ENCODE measurements around the gene APLN.

Gene APLN

GRCh38 chrX:129661369-129661768, 6.6 kb upstream of the APLN start:
- no peak for DNase-seq (ENCODE audit: low spot score)

- no peak for DNase-seq (ENCODE audit: low spot score)
Observed at GRCh38 chrX:129659861-129660260, 5.1 kb upstream of the APLN start.

- DNase-seq (ENCODE audit: low spot score): no peak
Observed at GRCh38 chrX:129659141-129659540, 4.4 kb upstream of the APLN start.

- DNase-seq (ENCODE audit: low spot score): no peak
Observed at GRCh38 chrX:129658429-129658828, 3.7 kb upstream of the APLN start.

- DNase-seq (ENCODE audit: low spot score): no peak
Observed at GRCh38 chrX:129655547-129656249, 942 bp upstream of the APLN start.

- DNase-seq (ENCODE audit: low spot score): peak; percentile 51
Observed at GRCh38 chrX:129653971-129654651, 645 bp downstream of the APLN start.

GRCh38 chrX:129653181-129653970, 1.4 kb downstream of the APLN start:
- no peak for DNase-seq (ENCODE audit: low spot score)

DNA sequence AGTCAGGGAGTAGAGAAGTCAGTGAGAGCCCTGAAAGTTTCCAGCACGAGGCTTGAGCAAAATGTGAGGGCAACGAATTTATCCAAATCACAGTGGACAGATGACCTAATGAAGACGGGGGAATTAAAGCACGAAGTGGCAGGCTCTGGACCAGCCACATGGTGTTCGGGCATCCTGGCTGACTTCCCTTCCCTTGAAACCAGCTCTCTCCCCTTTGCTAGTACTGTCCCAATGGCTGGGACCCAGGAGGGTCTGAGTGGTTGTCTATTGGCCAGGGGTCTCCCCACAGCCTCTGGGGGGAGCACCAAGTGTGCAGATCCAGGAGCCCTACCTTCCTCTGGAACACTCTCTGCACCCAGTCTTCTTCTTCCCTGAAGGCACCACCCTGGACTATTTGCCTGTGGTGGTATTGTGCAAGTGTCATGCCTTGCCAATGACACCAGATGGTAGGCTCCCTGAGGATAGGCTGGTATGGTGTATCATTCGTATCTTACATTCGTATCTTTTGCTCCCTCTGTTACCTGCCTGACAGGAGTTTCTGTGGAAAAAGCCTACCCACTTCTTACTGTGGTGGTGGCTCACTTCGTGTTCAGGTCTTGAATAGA, 2.1 kb downstream of the APLN start:
- DNase-seq (ENCODE audit: low spot score): no peak

DNA sequence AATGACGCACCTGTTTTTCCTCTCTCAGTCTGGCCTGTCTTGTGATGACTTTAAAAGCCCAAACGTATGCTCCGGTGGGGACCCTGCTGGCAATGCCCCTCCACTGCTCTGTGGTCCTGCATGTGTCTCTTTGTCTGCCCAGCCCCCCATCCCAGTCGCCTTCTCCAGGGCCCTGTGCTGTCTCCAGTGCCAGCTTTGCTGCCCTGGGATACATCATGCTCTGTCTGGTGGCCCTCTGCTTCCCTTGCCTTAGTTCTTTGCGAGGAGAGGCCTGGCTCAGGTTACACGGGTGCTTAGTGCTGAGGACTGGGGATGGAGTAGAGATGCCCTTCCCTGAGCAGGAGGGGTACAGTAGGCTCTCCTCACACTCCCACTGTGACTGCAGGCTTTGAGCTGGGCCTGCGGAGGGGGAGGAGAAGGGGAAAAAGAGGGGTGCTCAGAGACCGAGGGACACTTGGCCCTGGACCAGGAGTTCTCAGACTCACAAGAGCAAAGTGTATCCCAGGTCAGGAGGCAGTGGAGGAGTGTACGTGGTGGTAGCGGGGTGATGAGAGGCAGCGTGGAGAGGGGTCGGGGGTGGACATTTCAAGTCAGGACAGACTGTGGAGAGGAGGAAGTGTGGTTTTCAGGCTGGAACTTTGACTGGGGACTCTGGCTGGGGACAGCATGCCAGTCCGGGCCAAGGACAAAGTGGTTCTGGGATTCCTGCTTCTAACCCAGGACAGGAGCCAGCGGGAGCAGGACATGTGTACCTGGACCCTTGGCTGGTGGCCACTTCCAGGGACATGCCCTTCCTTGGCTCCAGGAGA, 2.8 kb downstream of the APLN start:
- no peak for DNase-seq (ENCODE audit: low spot score)

- DNase-seq (ENCODE audit: low spot score): no peak
Observed at GRCh38 chrX:129650821-129651510, 3.8 kb downstream of the APLN start.

GRCh38 chrX:129650183-129650689, 4.5 kb downstream of the APLN start:
- no peak for DNase-seq (ENCODE audit: low spot score)

DNA sequence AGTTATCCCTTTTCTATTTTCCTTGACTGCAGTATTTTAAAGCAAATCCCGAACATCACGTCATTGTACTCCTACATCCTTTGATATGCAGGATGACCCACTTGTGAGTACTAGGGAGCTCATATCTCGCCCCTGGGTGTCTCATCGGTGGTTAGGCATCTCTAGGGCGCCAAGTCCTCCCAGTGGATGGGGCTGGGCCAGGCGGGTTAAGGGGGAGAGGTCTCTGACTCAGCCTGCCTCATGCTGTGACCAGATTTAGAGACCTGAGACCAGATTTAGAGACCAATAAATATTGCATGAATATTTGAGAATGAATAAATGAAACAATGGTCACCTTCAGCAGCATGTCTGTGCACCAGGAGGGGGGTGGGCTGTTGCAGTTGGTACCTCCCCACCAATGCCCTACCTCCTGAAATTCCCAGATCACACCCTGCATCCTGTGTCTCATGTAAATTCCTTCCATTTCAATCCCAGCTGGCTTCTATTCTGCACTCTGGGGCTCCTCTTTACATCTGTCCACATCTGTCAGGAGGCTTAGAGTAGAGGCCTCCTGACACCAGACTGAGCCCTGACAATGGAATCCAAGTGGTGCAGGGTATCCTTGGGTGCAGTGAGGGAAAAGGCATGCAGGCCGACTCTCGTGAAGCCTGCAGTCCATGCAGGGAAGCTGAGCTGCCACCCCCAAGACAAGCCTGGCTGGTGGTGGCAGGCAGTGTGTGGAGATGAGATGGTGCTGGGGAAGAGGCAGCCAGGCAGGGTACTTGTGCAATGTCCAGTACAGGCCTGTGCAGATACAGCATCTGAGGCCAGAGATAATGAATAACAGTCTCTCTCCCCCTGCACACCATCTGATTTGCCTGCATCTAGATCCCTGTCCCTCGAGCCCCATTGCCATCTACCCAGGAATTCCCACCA, 5.2 kb downstream of the APLN start:
- DNase-seq (ENCODE audit: low spot score): no peak

- DNase-seq (ENCODE audit: low spot score): no peak
Observed at GRCh38 chrX:129648514-129649267, 6.1 kb downstream of the APLN start.

DNA sequence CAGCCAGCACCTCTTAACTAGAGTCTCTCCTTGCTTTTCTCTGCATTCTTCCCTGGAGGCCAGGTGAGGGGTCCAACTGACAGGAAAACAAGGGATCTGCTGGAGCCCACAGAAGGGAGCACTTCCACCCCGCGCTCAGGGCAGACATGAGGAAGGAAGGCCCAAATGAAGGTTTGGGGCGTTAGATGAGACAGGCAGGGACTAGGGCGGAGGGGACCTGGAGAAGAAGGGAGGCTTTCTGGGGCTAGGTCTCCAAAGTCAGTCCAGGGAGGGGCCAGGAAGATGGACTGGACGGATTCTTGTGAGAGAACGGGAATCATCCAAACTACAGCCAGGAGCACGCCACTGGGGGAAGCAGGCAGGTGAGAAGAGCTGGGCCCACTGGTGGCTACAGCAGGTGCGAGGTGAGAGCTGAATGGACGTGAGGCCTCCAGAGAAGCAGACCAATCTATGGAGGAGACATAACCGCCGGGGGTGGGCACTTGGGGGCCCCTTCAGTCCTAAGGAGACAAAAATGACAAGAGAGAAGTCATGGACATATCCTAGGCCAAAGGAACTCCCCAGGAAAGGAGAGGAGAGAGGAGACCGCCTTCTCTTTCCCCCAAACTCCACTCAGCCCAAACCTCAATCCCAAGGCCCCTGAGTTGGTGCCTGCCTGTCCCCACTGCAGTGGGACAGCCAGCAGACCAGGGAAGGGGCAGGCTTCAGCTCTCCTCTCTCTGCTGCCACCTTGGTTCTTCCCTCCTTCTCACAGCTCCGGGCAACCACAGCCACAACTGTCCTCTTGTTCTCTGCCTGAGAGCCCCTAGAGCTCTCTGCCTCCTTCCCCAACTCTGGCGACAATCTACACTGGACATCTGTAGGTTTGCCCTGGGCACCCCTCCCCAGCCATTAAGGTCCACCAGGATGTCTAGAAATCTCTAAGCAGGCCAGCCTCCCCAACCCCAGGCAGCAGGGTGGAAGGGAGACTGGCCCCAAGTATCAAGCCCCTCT, 7.0 kb downstream of the APLN start:
- no peak for DNase-seq (ENCODE audit: low spot score)

DNA sequence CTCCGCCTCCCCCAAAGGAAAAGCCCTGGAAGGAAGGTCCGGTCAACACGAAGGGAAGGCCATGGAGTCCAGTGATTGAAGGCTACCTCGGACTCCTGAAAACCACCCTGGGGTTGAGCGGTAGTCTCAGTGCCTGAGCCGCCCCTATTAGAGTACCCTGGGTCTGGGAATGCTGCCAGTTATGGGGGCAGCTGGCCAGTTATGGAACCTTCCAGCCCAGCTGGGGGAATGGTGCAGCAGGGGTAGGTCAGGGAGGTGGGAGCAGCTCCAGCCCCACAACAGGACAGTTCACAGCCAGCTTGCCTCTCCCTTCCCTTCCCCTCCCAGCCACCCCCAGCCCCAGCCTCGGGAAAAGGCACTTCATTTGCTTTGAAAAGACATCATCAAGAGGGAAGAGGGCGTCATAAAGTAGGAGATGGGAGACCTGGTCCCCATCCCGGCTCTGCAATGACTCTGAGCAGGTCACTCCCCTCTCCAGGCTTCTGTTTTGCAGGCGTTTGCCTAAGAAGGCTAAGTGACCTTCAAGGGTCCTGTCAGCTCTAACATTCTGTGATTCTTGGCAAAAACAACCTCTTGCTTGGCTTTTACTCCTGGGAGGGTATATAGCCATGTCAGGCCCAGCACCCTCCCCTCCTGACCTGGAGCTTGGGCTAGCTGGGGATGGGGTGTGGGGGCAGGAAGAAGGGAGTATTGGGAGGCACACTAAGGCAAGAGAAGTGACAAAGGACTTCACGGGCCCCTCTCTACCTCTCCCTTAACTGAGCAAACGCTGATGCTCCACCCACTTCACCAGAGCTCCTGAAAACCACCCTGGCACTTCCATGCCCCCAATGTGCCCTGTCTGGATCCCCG, 8.0 kb downstream of the APLN start:
- DNase-seq (ENCODE audit: low spot score): no peak

DNA sequence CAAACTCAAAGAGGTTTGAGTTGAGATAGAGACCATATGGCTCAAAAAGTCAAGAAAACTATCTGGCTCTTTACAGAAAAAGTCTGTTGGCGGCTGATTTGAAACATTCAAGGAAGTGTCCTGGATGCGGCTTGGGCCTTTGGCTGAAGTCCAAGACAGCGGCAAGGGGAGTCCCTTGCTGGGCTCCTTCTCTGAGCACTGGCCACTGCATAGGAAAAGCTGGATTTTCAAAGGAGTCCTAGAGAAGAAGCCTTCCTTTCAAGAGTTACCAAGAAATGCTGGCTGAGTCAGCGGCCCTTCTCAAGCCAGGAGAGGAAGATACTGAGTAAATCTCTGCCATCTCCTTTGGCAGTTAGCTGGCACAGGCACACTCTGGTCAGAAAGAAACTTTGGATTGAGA, 12.1 kb downstream of the APLN start:
- DNase-seq (ENCODE audit: low spot score): no peak

DNA sequence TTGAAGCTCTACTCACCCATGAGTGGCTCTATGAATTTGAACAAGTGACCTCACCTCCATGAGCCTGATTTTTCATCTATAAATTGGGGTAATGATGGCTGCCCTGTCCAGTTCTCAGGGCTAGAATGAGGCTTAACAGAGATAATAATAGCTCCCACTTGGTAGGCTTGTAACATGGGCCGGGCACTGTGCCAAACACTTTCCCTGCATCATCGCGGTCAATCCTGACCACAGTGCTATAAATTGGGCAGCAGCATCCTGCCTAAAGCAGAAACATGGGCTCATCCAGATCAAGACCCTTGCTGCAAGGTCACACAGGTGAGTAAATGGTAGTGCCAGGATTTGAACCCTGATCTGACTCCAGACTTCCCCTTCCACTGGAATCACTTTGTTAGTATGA, 12.8 kb downstream of the APLN start:
- no peak for DNase-seq (ENCODE audit: low spot score)
